Ishikawa (cell line): ENCODE results near the gene PIAS4.

ENCODE experiments used
- CEBPB ChIP-seq: IDR thresholded peaks from 2 replicates; pipeline ENCODE4 v1.6.1; 2012
- CREB1 ChIP-seq: IDR thresholded peaks from 2 replicates; pipeline ENCODE4 v1.6.1; 2012; ENCODE audit warnings: low read depth
- EGR1 ChIP-seq: IDR thresholded peaks from 2 replicates; pipeline ENCODE4 v1.6.1; 2012
- EP300 ChIP-seq: IDR thresholded peaks from 2 replicates; pipeline ENCODE4 v1.6.1; 2012; ENCODE audit warnings: borderline replicate concordance
- FOXM1 ChIP-seq: IDR thresholded peaks from 2 replicates; pipeline ENCODE4 v1.6.1; 2012; ENCODE audit warnings: low read depth, borderline replicate concordance
- MAX ChIP-seq: IDR thresholded peaks from 2 replicates; pipeline ENCODE4 v1.6.1; 2012
- REST ChIP-seq: IDR thresholded peaks from 2 replicates; pipeline ENCODE4 v1.6.1; 2012; ENCODE audit warnings: low read depth, mild to moderate bottlenecking
- TAF1 ChIP-seq: IDR thresholded peaks from 2 replicates; pipeline ENCODE4 v1.6.1; 2012; ENCODE audit warnings: low read depth, mild to moderate bottlenecking
- TEAD4 ChIP-seq: IDR thresholded peaks from 2 replicates; pipeline ENCODE4 v1.6.1; 2012
- YY1 ChIP-seq: IDR thresholded peaks from 2 replicates; pipeline ENCODE4 v1.6.1; 2012; ENCODE audit warnings: low read depth

GRCh38 chr19:4030552-4030951 is 23.0 kb downstream of the PIAS4 start:
- TF ChIP-seq YY1, result no peak
- TF ChIP-seq REST, result no peak
- no peak for TF ChIP-seq MAX
- no peak for TF ChIP-seq CEBPB
- no peak for TF ChIP-seq TAF1
- TF ChIP-seq EP300, result no peak
- no peak for TF ChIP-seq FOXM1
- TF ChIP-seq CREB1, result no peak
- no peak for TF ChIP-seq TEAD4
- no peak for TF ChIP-seq EGR1
